Mesendoderm (in vitro differentiated cells): ENCODE results near the gene ATXN7L1.

Experiments
- DNase-seq: peaks from one replicate; pipeline ENCODE4 v3.0.0; 2013
- H2AK5ac ChIP-seq: 2 replicates; pipeline ENCODE4 v1.6.1; 2013; ENCODE audit warnings: low read length, inconsistent platforms
- H2BK120ac ChIP-seq: 2 replicates; pipeline ENCODE4 v1.6.1; 2013; ENCODE audit warnings: low read depth, mild to moderate bottlenecking, low read length, moderate library complexity, mixed read lengths
- H2BK15ac ChIP-seq: replicated peaks from 2 replicates; pipeline ENCODE4 v1.6.1; 2013; ENCODE audit warnings: low read depth, mild to moderate bottlenecking, moderate library complexity
- H2BK5ac ChIP-seq: 2 replicates; pipeline ENCODE4 v1.6.1; 2013; ENCODE audit warnings: low read length, inconsistent platforms
- H3K18ac ChIP-seq: 2 replicates; pipeline ENCODE4 v1.6.1; 2013; ENCODE audit warnings: mild to moderate bottlenecking, low read length, mixed read lengths
- H3K23ac ChIP-seq: one replicate; pipeline ENCODE4 v1.6.1; 2013; ENCODE audit warnings: low read length
- H3K27ac ChIP-seq: 2 replicates; pipeline ENCODE4 v1.5.1; 2013; ENCODE audit warnings: low read depth, mild to moderate bottlenecking, inconsistent platforms, low read length, moderate library complexity
- H3K27me3 ChIP-seq: 2 replicates; pipeline ENCODE4 v1.6.1; 2013; ENCODE audit warnings: low read length, control low read depth, mild to moderate bottlenecking, inconsistent platforms; ENCODE audit not compliant: insufficient read depth, poor library complexity
- H3K36me3 ChIP-seq: 2 replicates; pipeline ENCODE4 v1.6.1; 2013; ENCODE audit warnings: low read length, inconsistent platforms; ENCODE audit not compliant: control insufficient read depth, insufficient read depth
- H3K4ac ChIP-seq: one replicate; pipeline ENCODE4 v1.6.1; 2013; ENCODE audit warnings: low read depth, mild to moderate bottlenecking, low read length, moderate library complexity
- H3K4me1 ChIP-seq: 2 replicates; pipeline ENCODE4 v1.6.1; 2013; ENCODE audit warnings: low read depth, low read length, inconsistent platforms; ENCODE audit not compliant: control insufficient read depth
- H3K4me2 ChIP-seq: 2 replicates; pipeline ENCODE4 v1.6.1; 2013; ENCODE audit warnings: low read length
- H3K4me3 ChIP-seq: 2 replicates; pipeline ENCODE4 v1.5.1; 2013; ENCODE audit warnings: mild to moderate bottlenecking, low read length
- H3K56ac ChIP-seq: one replicate; pipeline ENCODE4 v1.6.1; 2013; ENCODE audit warnings: low read length
- H3K79me1 ChIP-seq: 2 replicates; pipeline ENCODE4 v1.6.1; 2013; ENCODE audit warnings: low read length, inconsistent platforms
- H3K79me2 ChIP-seq: 2 replicates; pipeline ENCODE4 v1.6.1; 2013; ENCODE audit warnings: mild to moderate bottlenecking, low read length; ENCODE audit not compliant: control insufficient read depth, insufficient read depth
- H3K9ac ChIP-seq: 2 replicates; pipeline ENCODE4 v1.6.1; 2013; ENCODE audit warnings: low read length, inconsistent platforms
- H4K5ac ChIP-seq: one replicate; pipeline ENCODE4 v1.6.1; 2013; ENCODE audit warnings: low read length
- H4K8ac ChIP-seq: one replicate; pipeline ENCODE4 v1.6.1; 2013; ENCODE audit warnings: low read depth, mild to moderate bottlenecking, control low read depth, low read length, moderate library complexity
- WGBS: extraction: QIAGEN DNeasy Blood & Tissue Kit; methylation state at CpG from one replicate; pipeline ENCODE4 v1.1.7; 2013; ENCODE audit warnings: low lambda C conversion rate, missing lambda C conversion rate; ENCODE audit not compliant: insufficient coverage; ENCODE audit errors: extremely low coverage; 5-methylcytosine and 5-hydroxymethylcytosine counted together

The ATXN7L1 gene

DNA sequence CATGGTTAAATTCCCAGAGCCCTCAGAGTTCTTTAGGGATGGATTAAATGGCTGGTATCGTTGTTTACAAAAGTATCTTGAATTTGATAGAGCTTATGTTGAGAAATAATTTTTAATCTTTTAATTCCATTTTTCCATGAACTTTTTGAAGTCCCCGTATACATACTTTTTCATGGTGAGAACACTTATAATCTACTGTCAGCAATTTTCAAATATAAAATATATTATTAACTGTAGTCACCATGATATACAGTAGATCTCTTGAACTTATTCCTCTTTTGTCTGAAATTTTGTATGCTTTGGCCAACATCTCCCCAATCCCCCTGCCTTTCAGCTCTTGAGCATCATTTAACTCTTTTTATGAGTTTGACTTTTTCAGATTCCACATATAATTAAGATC, 304.5 kb downstream of the ATXN7L1 start:
- H2BK5ac ChIP-seq = no peak overlapping the region
- no CpG with 5 or more reads among the region's 2 CpGs for WGBS
- H3K79me2 ChIP-seq = no peaks in the 10 kb centered on the region
- no peak for DNase-seq
- no peak overlapping the region for H3K4ac ChIP-seq
- no peak overlapping the region for H4K5ac ChIP-seq
- no peaks in the 10 kb centered on the region for H3K79me1 ChIP-seq
- H3K18ac ChIP-seq = no peak overlapping the region
- H3K56ac ChIP-seq = no peak overlapping the region
- H3K27ac ChIP-seq = no peak overlapping the region
- no peak overlapping the region for H4K8ac ChIP-seq
- no peak overlapping the region for H3K4me2 ChIP-seq
- H3K36me3 ChIP-seq = no peaks in the 10 kb centered on the region
- no peaks in the 10 kb centered on the region for H3K27me3 ChIP-seq
- H3K9ac ChIP-seq = no peak overlapping the region
- no peaks in the 10 kb centered on the region for H3K4me1 ChIP-seq
- no peak overlapping the region for H2AK5ac ChIP-seq
- no peak overlapping the region for H2BK120ac ChIP-seq
- no peak overlapping the region for H3K4me3 ChIP-seq
- no peak overlapping the region for H2BK15ac ChIP-seq
- no peak overlapping the region for H3K23ac ChIP-seq

- no peak overlapping the region for H3K56ac ChIP-seq
- no peaks in the 10 kb centered on the region for H3K36me3 ChIP-seq
- no CpG with 5 or more reads among the region's 3 CpGs for WGBS
- no peaks in the 10 kb centered on the region for H3K4me1 ChIP-seq
- no peak overlapping the region for H3K4me3 ChIP-seq
- H3K4ac ChIP-seq = no peak overlapping the region
- no peak for DNase-seq
- H3K27me3 ChIP-seq = no peaks in the 10 kb centered on the region
- H3K27ac ChIP-seq = no peak overlapping the region
- H3K79me2 ChIP-seq = no peaks in the 10 kb centered on the region
- no peak overlapping the region for H3K18ac ChIP-seq
- H2AK5ac ChIP-seq = no peak overlapping the region
- H3K9ac ChIP-seq = no peak overlapping the region
- H3K79me1 ChIP-seq = no peaks in the 10 kb centered on the region
- H2BK120ac ChIP-seq = no peak overlapping the region
- no peak overlapping the region for H3K4me2 ChIP-seq
- H2BK15ac ChIP-seq = no peak overlapping the region
- H4K8ac ChIP-seq = no peak overlapping the region
- H3K23ac ChIP-seq = no peak overlapping the region
- H4K5ac ChIP-seq = no peak overlapping the region
- no peak overlapping the region for H2BK5ac ChIP-seq
Observed at GRCh38 chr7:105567821-105568220, 308.6 kb downstream of the ATXN7L1 start.

DNA sequence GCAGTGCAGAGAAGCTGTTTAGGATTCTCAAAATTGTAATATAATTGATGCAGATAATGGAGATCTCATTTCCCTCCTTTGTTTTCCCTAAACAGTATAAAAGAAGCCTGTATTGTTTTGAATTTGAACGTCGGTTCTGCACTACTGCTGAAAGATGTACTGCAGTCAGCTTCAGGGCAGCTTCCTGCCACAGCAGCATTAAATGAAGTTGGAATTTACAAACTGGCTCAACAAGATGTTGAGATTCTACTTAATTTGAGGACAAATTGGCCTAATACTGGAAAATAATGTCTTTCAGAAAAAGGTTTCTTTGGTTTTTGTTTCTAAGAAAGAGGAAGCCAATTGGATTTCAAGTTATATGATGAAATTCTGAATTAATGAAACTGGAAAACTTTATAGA, 309.4 kb downstream of the ATXN7L1 start:
- Histone ChIP-seq H2AK5ac (no peak overlapping the region), H3K4ac (no peak overlapping the region), H2BK5ac (no peak overlapping the region), H2BK120ac (no peak overlapping the region), H4K8ac (no peak overlapping the region), H3K9ac (no peak overlapping the region), H2BK15ac (no peak overlapping the region), H3K4me3 (no peak overlapping the region), H3K79me1 (no peaks in the 10 kb centered on the region), H3K27ac (no peak overlapping the region), H4K5ac (no peak overlapping the region), H3K79me2 (no peaks in the 10 kb centered on the region), H3K4me1 (no peaks in the 10 kb centered on the region), H3K56ac (no peak overlapping the region), H3K23ac (no peak overlapping the region), H3K36me3 (no peaks in the 10 kb centered on the region), H3K18ac (no peak overlapping the region), H3K4me2 (no peak overlapping the region), H3K27me3 (no peaks in the 10 kb centered on the region)
- WGBS = no CpG with 5 or more reads among the region's 2 CpGs
- DNase-seq = no peak

DNA sequence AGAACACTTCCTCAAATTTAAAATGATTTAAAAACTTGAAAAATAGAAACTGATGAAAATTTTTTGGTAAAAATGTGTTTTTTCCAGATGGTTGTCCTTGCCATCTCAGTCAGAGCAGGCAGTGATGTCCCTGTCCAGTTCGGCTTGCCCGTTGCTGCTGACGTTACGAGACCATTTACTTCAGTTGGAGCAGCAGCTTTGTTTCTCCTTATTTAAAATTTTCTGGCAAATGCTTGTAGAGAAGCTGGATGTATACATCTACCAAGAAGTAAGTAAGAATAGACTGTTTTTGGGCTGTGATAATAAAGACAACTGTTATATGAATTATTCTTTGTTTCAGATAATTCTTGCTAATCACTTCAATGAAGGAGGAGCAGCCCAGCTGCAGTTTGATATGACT, 311.2 kb downstream of the ATXN7L1 start:
- Histone ChIP-seq H2BK5ac (no peak overlapping the region), H3K4me2 (no peak overlapping the region), H2AK5ac (no peak overlapping the region), H3K9ac (no peak overlapping the region), H3K56ac (no peak overlapping the region), H3K18ac (no peak overlapping the region), H2BK15ac (no peak overlapping the region), H3K4me1 (no peaks in the 10 kb centered on the region), H3K27ac (no peak overlapping the region), H3K23ac (no peak overlapping the region), H3K36me3 (no peaks in the 10 kb centered on the region), H3K79me2 (no peaks in the 10 kb centered on the region), H3K79me1 (no peaks in the 10 kb centered on the region), H4K5ac (no peak overlapping the region), H3K4ac (no peak overlapping the region), H3K4me3 (no peak overlapping the region), H3K27me3 (no peaks in the 10 kb centered on the region), H4K8ac (no peak overlapping the region), H2BK120ac (no peak overlapping the region)
- DNase-seq = no peak
- no CpG with 5 or more reads among the region's 4 CpGs for WGBS

- Histone ChIP-seq H4K8ac (no peak overlapping the region), H3K4me2 (no peak overlapping the region), H3K79me1 (no peaks in the 10 kb centered on the region), H3K36me3 (no peaks in the 10 kb centered on the region), H3K4me1 (no peaks in the 10 kb centered on the region), H3K79me2 (no peaks in the 10 kb centered on the region), H2BK15ac (no peak overlapping the region), H2BK5ac (no peak overlapping the region), H3K27me3 (no peaks in the 10 kb centered on the region), H3K4me3 (no peak overlapping the region), H3K9ac (no peak overlapping the region), H2BK120ac (no peak overlapping the region), H3K27ac (no peak overlapping the region), H3K23ac (no peak overlapping the region), H2AK5ac (no peak overlapping the region), H4K5ac (no peak overlapping the region), H3K18ac (no peak overlapping the region), H3K4ac (no peak overlapping the region), H3K56ac (no peak overlapping the region)
- no peak for DNase-seq
- no CpG with 5 or more reads among the region's 1 CpG for WGBS
Observed at GRCh38 chr7:105559926-105560325, 316.5 kb downstream of the ATXN7L1 start.
